ENCODE data around the gene PDSS2.
"Not testable (repeated sequence)": the region's sequence is repeated elsewhere in the genome, so short reads cannot be mapped to it uniquely, and the experiment has no call there.

Gene PDSS2

GRCh38 chr6:107154131-107154800 is 305.1 kb downstream of the PDSS2 start:
- no peak for TF ChIP-seq CTCF (conservative IDR thresholded peaks at IDR 0.05)
- H3K27ac ChIP-seq, result peak overlapping the region; percentile 89

GRCh38 chr6:107152638-107153430 is 306.5 kb downstream of the PDSS2 start:
- no peak for TF ChIP-seq CTCF (conservative IDR thresholded peaks at IDR 0.05)
- H3K27ac ChIP-seq, result peak overlapping the region; percentile 89

- no peak for TF ChIP-seq CTCF (conservative IDR thresholded peaks at IDR 0.05)
- peak overlapping the region; percentile 47 for H3K27ac ChIP-seq
Measured at GRCh38 chr6:107144666-107145065, 314.7 kb downstream of the PDSS2 start.

GRCh38 chr6:107144014-107144413 is 315.4 kb downstream of the PDSS2 start:
- TF ChIP-seq CTCF (conservative IDR thresholded peaks at IDR 0.05), result no peak

GRCh38 chr6:107140581-107140980 is 318.8 kb downstream of the PDSS2 start:
- no peak overlapping the region for H3K27ac ChIP-seq

More at GRCh38 chr6:107144014-107144413, 315.4 kb downstream of the PDSS2 start:
- H3K27ac ChIP-seq, result peak overlapping the region; percentile 47; the same call in 1 of the 2 replicates

GRCh38 chr6:107136324-107136723 is 323.0 kb downstream of the PDSS2 start:
- not testable (repeated sequence) for H3K27ac ChIP-seq

More at GRCh38 chr6:107140581-107140980, 318.8 kb downstream of the PDSS2 start:
- TF ChIP-seq CTCF (conservative IDR thresholded peaks at IDR 0.05), result no peak

- not testable (repeated sequence) for H3K27ac ChIP-seq
Measured at GRCh38 chr6:107135048-107135680, 324.2 kb downstream of the PDSS2 start.

GRCh38 chr6:107132330-107132954 is 326.9 kb downstream of the PDSS2 start:
- peak; percentile 76 for TF ChIP-seq CTCF (conservative IDR thresholded peaks at IDR 0.05)
- H3K27ac ChIP-seq, result peak overlapping the region; percentile 41; the same call in 1 of the 2 replicates

Measured in VCaP (cell line).